HL-60/S4 treated with phorbol 12-myristate 13-acetate at 8.2 ng/mL for 4 days and 3 days (cell line): Measurements from ENCODE around the gene TBX4.

Experiments
- in situ Hi-C: fragments of 300-500 bp; cut with MboI; formaldehyde crosslinking; loops from 2 replicates; pipeline ENCODE4 v1.15.0; 2022; ENCODE audit warnings: low sequenced_read_pairs

TBX4 gene

DNA sequence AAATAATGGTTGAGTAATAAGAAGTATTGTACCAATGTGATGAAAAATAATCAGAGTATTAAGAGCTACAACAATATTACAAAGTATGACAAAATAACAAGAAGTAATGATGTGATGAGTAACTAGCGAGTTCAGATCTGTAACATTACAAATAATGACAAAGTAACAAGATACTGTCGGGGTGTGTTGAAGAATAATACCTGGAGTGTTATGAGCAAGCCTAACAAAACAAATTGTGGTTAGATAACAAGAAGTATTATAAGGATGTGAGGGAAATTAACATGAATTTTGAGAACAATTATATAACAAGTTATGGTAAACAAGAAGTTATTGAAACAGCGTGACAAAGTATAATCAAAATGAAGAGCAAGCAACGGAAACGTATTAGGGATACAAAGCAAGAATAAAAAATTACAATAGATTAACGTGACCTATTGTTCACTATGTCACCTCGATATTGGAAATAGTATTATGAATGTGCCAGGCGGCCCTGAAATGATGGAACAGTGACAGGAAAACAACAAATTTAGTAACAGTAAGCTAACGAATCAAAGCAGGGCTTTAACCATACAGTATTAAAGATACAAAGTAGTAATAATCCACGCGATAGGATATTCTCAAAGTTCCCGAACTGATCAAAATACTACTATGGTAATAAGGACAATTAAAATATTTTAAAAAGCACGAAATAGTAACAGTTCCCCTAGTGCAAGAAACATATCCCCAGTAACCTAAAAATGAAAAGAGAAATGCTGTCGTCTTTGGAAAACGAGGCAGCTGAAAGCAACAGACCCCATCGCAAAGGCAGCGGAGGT, 1.6 kb downstream of the TBX4 start:
- in situ Hi-C loops = no loop called here

DNA sequence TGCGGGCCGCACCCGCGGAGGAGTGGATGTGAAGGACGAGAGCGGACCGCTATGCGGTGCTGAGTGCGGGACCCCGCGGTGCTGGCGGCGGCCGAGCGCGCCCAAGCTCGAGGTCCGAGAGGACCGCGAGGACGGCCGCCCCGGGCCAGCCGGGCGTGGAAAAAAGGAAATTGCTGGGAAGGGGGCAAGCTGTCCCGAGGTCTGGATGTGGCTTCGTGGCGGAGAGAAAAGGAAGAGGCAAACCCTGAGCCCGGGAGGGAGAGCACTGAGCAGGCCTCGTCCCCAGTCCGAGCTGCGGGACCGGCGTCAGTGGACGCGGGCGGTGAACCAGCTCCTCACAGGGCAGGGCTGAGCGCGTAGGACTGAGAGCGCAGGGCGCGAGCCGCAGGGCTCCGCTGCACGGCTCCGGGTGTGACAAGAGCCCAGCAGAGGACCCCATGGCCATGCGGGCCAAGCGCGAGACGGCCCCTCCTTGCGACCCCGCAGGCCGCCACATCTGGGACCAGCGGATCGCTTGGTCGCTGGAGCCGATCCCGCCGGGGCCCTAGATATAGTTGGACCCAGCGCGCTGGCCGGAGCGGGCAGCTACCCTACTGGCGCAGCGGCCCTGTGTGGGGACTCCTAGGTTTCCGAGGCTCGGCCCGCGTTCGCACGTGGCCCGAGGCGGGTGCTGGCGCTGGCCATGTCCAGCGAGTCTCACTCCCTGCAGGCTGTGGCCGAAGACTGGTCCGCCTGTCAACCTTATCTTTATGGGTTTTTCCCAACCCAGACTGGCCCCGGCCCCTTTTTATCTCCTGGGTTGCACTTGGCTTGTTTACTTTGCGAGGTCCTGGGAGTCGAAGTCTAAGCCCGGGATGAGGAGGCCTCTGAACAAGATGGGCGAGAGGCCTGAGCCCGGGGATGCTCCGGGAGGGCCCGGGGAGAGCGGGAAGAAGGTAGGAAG, 2.4 kb downstream of the TBX4 start:
- in situ Hi-C loops = no loop called here

DNA sequence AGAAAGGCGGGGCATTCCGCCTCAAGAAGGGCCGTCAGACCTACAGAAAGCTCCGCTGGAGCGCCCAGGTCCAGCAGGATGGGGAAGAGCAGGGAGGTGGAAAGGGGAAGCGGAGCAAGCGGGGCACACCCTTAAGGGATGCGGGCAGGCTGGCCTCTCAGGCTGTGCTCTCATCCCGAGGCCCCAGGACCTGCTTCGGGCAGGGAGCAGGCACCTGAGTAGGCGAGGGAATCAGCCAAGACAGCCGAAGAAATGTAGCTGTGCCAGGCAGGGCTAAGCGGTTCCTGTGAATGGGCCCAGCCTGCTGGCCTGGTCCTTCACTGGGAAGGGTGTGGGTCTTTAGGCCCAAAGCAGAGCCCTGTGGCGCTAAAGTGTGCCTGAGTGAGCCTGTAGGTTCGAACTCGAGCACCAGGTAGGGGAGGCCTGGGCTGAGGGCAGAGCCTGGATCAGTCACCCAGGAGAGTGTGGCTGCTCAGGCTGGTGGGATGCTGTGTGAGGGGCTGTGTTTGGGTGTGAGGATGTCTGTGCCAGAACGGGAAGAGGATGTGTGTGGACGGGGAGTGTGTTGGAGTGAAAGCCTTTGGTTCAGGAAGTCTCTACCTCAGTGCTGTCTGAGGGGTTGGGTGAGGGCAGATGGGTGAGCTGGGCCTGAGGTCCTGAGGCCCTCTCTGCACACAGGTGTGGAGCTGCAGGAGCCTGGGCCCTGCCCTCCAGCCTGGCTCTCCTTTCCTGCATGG, 3.3 kb downstream of the TBX4 start:
- in situ Hi-C loops = no loop called here

DNA sequence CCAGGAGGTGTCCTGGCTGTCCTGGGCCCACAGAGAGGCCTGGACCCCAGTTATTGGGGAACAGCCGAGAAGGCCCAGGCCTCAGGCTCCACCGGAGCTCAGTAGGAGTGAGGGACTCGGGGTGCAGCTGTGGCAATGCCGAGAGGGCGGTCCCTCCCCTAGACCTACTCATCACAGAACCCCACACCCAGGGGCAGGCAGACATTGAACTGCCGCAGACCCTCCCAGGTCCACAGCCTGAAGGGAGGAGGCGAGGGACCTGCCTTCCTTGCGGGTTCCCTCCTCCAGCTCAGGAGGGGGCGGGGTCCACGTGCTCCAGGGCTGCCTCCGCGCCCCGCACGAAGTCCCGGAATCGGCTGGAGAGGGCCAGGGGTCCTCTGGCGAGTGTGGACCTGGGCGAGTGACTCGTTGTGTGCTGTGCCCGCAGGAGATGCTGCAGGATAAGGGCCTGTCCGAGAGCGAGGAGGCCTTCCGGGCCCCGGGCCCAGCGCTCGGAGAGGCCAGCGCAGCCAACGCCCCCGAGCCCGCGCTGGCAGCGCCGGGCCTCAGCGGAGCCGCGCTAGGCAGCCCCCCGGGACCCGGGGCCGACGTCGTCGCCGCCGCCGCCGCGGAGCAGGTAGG, 3.9 kb downstream of the TBX4 start:
- in situ Hi-C loops = no loop called here

DNA sequence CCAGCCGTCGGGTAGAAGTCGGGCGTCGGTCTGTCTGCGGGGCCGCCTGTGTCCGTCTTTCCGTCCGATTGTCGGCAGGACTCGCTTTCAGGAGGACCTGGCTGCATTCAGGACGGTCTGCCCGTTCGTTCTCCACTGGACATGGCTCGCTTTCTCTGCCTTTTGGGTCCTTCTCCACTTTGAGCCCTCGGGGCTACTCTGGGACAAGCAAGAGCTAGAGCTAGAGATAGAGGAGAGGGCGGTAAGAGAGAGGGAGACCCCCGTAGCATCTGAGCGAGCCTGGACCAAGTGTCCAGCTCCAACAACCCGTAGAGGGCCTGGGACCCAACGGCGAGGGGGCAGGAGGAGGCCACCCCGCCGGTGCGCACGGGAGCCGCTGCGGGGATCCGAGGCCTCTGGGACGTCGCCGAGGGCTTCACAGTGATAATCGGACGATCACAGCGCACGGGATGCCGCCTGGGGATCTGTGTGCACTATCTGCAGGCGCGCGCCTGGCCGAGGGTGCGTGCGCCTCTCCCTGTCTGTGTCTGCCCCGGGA, 4.5 kb downstream of the TBX4 start:
- in situ Hi-C loops = no loop called here

DNA sequence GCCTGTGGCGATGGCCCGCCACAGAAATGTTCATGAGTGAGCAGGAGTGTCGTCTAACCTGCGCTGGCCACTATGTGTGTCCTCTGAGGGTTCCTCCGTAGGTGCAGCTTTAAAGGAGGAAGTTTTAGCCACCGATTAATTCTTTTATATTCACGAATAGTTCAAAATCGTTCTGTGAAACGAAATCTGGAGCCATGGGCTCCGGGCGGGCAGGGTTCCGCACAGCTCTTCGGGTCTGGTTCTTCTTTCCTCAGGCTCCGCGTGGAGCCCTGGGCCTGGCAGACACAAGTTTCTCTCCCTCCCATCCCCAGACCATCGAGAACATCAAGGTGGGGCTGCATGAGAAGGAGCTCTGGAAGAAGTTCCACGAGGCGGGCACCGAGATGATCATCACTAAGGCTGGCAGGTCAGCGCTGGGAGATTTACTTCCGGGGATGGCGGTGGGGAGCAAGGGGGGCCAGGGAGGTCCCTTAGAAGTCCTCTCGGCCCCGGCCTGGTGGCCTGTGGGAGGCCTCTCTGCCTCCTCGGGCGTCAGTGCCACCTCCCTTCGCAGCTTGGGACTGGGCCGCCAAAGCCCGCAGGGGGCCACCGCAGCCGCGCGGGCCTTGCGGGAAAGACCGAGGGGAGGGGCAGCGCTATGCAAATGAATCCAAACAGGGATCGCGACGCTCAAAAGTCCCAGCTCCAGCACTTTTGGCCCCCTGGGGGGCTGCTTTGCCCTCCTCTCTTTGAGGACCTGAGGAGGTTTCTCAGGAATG, 5.2 kb downstream of the TBX4 start:
- in situ Hi-C loops = no loop called here

DNA sequence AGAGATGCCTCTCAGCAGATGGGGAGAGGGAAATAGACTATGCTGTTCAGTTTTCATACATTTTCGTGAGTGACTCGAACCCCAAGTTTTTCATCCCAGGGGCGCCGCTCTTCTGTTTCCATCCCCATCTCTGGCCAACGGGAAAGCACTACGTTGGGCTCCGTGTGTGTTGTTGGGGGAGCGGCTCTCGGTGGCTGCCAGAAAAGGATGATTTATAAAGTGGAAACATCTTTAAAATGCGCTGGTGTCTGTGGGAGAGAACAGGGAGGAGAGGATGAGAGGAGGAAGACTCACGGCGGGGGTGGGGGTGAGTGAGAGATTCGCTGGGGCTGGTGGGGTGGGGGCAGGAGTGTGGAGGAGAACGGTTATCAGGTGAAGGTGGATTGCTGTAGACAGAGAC, 5.8 kb downstream of the TBX4 start:
- in situ Hi-C loops = no loop called here

- in situ Hi-C loops = no loop called here
Measured at GRCh38 chr17:61458421-61459141, 6.4 kb downstream of the TBX4 start.

DNA sequence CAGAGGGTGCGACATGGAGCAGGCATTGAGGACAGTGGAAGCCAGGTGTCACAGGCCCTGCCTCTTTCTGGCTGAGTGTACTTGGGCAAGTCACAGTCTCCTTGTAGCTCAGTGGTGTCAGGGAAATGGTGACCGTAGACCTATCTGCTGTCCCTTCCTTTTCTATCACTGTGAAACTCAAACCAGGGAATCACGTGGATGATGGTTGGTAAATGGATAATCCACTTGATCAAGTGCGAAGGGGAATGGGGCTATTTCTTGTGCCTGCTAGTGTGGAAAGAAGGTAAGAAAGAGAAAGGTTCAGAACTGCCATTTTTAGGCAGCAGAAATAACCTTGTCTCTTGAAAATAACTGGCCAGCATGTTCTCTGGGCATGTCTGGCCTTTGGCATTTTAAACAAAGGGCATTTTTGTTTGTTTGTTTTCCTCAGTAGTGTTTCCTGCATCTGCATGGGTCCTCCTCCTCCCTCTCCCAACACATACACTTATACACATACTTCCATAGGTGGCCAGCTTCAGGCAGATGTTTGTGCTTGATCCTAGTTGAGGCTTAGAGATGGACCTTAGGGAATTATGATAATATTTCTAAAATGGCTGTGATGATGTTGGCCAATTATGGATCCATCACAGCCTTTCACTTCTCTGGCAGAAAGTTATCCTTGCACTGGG, 7.1 kb downstream of the TBX4 start:
- in situ Hi-C loops = no loop called here

DNA sequence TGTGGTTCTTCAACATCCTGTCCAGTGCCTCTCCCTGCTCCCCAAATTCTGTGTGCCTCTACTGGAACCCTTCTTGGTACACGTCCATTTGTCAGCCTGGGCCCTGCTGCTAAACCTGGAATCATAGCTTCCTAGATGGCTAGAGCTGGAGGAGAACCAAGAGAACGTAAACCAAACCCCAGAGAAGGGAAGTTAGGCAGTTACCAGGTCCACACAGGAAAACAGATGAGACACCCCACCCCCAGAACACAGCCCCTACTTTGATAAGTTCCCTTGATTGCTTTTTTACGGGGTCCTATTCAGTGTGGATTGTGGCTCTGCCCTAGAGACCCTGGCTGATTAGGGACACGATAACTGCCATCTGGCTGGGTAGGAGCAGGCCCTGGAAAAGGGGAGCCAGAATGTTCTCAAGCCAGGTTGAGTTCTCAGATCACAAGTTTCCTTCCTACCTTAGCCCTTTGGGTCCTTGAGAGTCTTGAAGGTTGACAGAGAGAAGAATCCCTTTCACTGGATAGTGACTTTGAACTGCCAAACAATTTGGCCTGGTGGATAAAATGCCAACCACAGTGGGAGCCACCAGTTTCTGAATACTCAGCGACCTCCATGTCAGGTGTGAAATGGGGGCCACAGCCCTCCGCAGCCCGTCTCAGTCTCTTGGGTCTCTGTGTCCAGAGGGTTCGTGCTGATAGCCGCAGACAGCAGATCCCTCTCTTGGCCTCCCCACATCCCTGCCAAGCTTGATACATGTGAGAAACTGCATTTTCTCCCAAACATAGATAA, 7.9 kb downstream of the TBX4 start:
- in situ Hi-C loops = no loop called here

DNA sequence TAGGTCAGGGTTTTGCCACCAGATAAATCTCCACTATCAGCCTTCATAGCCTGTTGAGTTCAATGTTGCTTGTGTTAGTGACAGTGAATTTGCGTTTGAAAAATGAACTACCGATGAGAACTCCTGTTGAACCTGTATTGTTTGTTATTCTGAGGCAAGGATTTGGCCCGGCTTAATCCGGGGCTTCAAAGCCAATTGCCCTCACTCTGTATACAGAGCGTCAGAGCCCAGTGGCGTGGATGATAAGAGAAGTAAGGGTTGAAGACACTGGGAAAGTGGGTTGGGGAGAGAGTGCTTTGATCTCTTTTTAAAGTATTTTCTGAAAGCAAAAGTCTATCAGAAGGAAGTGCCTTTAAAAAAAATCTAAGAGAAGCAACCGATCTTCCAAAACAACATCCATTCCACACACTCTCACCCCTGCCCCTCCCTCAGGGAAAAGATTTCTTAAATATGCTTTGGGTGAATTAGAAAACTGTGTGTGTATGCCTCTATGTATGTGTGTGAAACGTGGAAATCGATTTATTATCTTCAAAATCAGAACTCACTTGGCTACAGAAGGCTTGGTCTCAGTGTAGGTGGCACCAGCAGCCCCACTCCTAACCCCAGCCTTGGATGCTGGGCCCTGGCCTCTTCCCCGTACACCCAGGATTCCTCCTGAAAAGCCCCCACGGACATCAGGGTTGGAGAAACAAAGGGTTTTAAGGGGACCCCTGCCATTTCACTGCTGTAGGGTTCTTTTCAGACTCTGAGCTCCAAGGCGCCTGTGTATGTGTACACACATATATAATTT, 8.8 kb downstream of the TBX4 start:
- in situ Hi-C loops = no loop called here

- in situ Hi-C loops = no loop called here
Measured at GRCh38 chr17:61461586-61461966, 9.4 kb downstream of the TBX4 start.

GRCh38 chr17:61461967-61462718, 9.9 kb downstream of the TBX4 start:
- in situ Hi-C loops = no loop called here

DNA sequence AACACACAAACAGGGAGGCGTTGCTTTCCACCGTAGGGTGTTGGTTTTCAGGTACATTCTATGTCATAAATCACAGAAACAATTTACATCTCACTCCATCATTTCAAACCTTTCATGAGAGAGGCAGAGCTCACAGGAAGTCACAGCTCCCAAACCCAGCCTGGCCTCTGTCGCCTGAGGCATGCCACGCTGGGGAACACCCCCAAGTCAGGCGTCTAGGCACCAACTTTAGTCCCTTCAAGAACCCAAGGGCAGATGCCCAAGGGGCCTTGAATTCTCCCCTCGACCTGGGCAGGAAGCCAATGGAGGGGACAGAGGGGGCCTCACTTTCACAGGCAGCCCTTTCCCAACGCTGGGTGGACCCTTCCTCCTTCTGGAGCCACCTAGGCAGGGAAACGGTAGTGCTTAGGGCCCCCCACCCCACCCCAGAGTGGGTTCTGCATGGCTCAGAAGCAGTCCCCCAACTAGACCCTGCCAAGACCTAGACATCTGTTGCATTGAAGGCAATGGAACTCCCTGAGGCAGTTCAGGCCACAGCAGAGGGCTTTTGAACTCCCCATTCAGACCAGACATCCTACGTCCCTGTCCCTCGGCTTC, 10.6 kb downstream of the TBX4 start:
- in situ Hi-C loops = no loop called here

DNA sequence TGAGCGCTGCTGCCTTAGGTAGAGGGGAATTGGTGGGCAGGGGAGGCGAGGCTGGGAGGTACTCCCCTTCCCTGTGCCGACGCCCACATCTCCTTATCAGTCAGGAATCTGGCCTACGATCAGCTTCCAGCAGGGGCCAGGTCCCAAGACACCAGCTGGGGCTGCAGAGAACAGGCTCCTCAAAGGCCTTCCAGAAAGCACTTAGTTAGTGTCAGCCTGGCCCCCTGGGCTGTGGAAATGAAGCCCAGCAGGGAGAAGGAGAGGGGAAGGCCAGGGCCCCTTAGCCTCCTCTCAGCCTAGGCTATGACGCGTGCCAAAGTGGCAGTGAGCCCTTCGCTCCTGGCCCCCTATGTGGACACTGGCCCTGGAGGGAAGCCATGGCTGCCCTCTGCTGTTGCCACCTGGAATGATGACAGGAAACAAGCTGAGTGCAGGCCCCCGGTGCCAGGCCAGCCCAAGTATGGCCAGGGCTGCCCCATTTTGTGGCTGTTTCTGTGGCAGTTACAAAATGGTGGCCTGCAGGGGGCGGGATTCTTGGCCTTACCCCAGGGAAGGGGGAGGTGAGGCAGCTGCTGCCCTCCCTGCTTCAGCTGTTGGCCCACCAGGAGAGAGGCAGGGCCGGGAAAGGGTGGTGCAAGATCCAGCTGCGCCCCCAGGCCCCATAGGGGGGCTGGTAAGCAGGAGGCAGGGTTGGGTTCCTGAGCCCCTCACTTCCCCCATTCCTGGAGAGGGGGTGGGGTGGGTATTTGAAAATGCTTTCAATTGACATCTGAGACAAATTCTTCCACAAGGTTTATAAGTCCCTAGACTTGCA, 11.3 kb downstream of the TBX4 start:
- in situ Hi-C loops = no loop called here
